ENCODE data around the gene VN1R5. TPM values are rescaled to one million over a fixed set of nuclear protein-coding genes. Genes with fewer than 3 reads are reported as not detected.

Gene VN1R5
- total and polyA plus RNA-seq, 9 of the 15 experiments (the other 6 are each of a cell fraction or from before 2014, with no cell fraction given): not detected

DNA sequence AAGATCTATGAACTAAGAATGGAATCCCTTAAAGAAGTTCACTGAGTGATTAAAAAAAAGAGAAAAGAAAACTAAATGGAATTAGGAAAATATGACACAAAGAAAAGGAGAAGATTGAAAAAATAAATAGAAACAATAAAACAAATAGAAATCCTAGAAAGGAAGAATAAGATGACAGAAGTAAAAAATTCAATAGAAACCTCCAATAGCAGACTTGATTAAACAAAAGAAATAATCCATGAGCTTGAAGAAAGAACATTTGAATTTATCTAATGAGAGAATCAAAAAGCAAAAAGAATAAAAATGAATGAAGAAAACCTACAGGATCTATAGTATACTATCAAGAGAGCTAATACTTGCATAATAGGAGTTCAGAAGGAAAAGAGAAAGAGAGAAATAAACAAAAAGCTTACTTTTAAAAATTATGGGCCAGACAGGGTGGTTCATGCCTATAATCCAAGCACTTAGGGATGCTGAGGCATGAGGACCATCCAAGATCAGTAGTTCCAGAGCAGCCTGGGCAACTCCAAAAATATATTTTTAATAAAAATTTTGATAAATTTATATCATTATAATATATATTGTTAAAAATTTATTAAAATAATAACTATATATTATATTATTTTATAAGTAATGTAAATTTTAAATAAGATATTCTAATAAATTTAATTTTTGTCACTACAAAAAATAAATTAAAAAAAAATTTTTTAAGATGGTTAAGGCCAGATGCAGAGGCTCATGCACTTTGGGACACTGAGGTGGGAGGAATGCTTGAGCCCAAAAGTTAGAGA lies 9.4 kb upstream of the VN1R5 start (continued):
- TF ChIP-seq, protein P1, sequence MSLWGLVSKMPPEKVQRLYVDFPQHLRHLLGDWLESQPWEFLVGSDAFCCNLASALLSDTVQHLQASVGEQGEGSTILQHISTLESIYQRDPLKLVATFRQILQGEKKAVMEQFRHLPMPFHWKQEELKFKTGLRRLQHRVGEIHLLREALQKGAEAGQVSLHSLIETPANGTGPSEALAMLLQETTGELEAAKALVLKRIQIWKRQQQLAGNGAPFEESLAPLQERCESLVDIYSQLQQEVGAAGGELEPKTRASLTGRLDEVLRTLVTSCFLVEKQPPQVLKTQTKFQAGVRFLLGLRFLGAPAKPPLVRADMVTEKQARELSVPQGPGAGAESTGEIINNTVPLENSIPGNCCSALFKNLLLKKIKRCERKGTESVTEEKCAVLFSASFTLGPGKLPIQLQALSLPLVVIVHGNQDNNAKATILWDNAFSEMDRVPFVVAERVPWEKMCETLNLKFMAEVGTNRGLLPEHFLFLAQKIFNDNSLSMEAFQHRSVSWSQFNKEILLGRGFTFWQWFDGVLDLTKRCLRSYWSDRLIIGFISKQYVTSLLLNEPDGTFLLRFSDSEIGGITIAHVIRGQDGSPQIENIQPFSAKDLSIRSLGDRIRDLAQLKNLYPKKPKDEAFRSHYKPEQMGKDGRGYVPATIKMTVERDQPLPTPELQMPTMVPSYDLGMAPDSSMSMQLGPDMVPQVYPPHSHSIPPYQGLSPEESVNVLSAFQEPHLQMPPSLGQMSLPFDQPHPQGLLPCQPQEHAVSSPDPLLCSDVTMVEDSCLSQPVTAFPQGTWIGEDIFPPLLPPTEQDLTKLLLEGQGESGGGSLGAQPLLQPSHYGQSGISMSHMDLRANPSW (CRISPR knock-in tag; IDR thresholded peaks at IDR 0.05): no peak
- TF ChIP-seq TRIM24 (IDR thresholded peaks at IDR 0.05) (peak; percentile 12 to 55; a peak in 3 of 4 replicates), TAF7 (tag; IDR thresholded peaks at IDR 0.05) (no peak), ZNF311 (CRISPR knock-in tag; IDR thresholded peaks at IDR 0.05) (no peak), HLTF (IDR thresholded peaks at IDR 0.05) (peak; percentile 98), SMARCC2 (IDR thresholded peaks at IDR 0.05; ENCODE audit: low read depth) (no peak)
- TF ChIP-seq, protein P2, sequence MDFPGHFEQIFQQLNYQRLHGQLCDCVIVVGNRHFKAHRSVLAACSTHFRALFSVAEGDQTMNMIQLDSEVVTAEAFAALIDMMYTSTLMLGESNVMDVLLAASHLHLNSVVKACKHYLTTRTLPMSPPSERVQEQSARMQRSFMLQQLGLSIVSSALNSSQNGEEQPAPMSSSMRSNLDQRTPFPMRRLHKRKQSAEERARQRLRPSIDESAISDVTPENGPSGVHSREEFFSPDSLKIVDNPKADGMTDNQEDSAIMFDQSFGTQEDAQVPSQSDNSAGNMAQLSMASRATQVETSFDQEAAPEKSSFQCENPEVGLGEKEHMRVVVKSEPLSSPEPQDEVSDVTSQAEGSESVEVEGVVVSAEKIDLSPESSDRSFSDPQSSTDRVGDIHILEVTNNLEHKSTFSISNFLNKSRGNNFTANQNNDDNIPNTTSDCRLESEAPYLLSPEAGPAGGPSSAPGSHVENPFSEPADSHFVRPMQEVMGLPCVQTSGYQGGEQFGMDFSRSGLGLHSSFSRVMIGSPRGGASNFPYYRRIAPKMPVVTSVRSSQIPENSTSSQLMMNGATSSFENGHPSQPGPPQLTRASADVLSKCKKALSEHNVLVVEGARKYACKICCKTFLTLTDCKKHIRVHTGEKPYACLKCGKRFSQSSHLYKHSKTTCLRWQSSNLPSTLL (IDR thresholded peaks at IDR 0.05): 0 out of 2 replicates have a peak, but pooled peaks have one; percentile 27
- TF ChIP-seq, protein P3, sequence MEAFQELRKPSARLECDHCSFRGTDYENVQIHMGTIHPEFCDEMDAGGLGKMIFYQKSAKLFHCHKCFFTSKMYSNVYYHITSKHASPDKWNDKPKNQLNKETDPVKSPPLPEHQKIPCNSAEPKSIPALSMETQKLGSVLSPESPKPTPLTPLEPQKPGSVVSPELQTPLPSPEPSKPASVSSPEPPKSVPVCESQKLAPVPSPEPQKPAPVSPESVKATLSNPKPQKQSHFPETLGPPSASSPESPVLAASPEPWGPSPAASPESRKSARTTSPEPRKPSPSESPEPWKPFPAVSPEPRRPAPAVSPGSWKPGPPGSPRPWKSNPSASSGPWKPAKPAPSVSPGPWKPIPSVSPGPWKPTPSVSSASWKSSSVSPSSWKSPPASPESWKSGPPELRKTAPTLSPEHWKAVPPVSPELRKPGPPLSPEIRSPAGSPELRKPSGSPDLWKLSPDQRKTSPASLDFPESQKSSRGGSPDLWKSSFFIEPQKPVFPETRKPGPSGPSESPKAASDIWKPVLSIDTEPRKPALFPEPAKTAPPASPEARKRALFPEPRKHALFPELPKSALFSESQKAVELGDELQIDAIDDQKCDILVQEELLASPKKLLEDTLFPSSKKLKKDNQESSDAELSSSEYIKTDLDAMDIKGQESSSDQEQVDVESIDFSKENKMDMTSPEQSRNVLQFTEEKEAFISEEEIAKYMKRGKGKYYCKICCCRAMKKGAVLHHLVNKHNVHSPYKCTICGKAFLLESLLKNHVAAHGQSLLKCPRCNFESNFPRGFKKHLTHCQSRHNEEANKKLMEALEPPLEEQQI (IDR thresholded peaks at IDR 0.05): 0 out of 2 replicates have a peak, but pooled peaks have one; percentile 19
- TF ChIP-seq, protein P4, sequence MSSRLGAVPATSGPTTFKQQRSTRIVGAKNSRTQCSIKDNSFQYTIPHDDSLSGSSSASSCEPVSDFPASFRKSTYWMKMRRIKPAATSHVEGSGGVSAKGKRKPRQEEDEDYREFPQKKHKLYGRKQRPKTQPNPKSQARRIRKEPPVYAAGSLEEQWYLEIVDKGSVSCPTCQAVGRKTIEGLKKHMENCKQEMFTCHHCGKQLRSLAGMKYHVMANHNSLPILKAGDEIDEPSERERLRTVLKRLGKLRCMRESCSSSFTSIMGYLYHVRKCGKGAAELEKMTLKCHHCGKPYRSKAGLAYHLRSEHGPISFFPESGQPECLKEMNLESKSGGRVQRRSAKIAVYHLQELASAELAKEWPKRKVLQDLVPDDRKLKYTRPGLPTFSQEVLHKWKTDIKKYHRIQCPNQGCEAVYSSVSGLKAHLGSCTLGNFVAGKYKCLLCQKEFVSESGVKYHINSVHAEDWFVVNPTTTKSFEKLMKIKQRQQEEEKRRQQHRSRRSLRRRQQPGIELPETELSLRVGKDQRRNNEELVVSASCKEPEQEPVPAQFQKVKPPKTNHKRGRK (tag; IDR thresholded peaks at IDR 0.05): 0 out of 2 replicates have a peak, but pooled peaks have one; percentile 33
- TF ChIP-seq, protein P5, sequence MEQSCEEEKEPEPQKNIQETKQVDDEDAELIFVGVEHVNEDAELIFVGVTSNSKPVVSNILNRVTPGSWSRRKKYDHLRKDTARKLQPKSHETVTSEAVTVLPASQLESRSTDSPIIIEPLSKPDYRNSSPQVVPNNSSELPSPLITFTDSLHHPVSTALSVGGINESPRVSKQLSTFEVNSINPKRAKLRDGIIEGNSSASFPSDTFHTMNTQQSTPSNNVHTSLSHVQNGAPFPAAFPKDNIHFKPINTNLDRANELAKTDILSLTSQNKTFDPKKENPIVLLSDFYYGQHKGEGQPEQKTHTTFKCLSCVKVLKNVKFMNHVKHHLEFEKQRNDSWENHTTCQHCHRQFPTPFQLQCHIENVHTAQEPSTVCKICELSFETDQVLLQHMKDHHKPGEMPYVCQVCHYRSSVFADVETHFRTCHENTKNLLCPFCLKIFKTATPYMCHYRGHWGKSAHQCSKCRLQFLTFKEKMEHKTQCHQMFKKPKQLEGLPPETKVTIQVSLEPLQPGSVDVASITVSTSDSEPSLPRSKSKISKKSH (CRISPR knock-in tag; IDR thresholded peaks at IDR 0.05): peak; percentile 76; the same call in 1 of the 2 replicates

Measured in K562 (cell line).